GM13976 (cell line): ENCODE results near the gene SCGB1D1.

Experiments
- DNase-seq: peaks from one replicate; pipeline ENCODE4 v3.0.0; 2012; ENCODE audit warnings: low spot score
- in situ Hi-C: fragments of 300-500 bp; cut with MboI; formaldehyde crosslinking; loops from one replicate; pipeline ENCODE4 v1.12.0; 2022; ENCODE audit warnings: low sequenced_read_pairs, mixed read lengths, inconsistent platforms; ENCODE audit not compliant: unreplicated experiment
- TF ChIP-seq, protein P1 (sequence below): IDR thresholded peaks from 2 replicates; pipeline ENCODE4 v1.5.1; 2012; ENCODE audit warnings: borderline replicate concordance, mild to moderate bottlenecking; ENCODE audit not compliant: insufficient read depth; ENCODE audit errors: extremely low read depth, missing control alignments, control extremely low read depth

SCGB1D1 gene

GRCh38 chr11:62144641-62145255 is 45.3 kb upstream of the SCGB1D1 start:
- TF ChIP-seq, protein P1, sequence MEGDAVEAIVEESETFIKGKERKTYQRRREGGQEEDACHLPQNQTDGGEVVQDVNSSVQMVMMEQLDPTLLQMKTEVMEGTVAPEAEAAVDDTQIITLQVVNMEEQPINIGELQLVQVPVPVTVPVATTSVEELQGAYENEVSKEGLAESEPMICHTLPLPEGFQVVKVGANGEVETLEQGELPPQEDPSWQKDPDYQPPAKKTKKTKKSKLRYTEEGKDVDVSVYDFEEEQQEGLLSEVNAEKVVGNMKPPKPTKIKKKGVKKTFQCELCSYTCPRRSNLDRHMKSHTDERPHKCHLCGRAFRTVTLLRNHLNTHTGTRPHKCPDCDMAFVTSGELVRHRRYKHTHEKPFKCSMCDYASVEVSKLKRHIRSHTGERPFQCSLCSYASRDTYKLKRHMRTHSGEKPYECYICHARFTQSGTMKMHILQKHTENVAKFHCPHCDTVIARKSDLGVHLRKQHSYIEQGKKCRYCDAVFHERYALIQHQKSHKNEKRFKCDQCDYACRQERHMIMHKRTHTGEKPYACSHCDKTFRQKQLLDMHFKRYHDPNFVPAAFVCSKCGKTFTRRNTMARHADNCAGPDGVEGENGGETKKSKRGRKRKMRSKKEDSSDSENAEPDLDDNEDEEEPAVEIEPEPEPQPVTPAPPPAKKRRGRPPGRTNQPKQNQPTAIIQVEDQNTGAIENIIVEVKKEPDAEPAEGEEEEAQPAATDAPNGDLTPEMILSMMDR, result no peak
- no peak for DNase-seq

DNA sequence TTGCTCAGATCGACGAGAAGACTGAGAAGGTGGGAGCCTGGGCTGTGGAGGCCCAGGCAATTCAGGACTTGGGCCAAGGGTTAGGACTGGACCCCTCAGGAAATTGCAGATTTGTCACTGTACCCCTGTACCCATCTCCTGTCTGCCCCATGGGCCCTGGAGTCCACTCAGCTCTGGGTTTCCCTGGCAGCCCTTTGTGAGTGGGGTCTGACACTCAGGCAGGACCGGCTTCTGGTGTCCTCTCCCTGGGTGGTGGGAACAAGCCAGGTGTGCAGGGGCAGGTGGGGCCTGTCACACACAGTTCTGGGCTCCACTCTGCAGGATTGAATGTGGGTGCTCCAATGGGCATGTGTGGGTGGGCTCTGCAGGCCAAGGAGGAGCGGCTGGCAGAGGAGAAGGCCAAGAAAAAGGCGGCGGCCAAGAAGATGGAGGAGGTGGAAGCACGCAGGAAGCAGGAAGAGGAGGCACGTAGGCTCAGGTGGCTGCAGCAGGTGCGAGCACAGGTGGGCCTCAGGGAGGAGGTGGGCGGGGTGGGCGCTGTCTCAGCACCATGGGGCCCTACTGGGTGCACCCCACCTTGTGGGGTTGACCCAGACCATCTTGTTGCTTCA is 44.6 kb upstream of the SCGB1D1 start:
- TF ChIP-seq, protein P1, result no peak
- DNase-seq, result no peak
- in situ Hi-C loops, result no loop called here

More at GRCh38 chr11:62144641-62145255, 45.3 kb upstream of the SCGB1D1 start:
- in situ Hi-C loops, result no loop called here

GRCh38 chr11:62146476-62147200 is 43.4 kb upstream of the SCGB1D1 start:
- no peak for DNase-seq
- TF ChIP-seq, protein P1, result no peak
- in situ Hi-C loops, result no loop called here

GRCh38 chr11:62147545-62147944 is 42.5 kb upstream of the SCGB1D1 start:
- in situ Hi-C loops, result no loop called here
- DNase-seq, result no peak
- TF ChIP-seq, protein P1, result no peak

DNA sequence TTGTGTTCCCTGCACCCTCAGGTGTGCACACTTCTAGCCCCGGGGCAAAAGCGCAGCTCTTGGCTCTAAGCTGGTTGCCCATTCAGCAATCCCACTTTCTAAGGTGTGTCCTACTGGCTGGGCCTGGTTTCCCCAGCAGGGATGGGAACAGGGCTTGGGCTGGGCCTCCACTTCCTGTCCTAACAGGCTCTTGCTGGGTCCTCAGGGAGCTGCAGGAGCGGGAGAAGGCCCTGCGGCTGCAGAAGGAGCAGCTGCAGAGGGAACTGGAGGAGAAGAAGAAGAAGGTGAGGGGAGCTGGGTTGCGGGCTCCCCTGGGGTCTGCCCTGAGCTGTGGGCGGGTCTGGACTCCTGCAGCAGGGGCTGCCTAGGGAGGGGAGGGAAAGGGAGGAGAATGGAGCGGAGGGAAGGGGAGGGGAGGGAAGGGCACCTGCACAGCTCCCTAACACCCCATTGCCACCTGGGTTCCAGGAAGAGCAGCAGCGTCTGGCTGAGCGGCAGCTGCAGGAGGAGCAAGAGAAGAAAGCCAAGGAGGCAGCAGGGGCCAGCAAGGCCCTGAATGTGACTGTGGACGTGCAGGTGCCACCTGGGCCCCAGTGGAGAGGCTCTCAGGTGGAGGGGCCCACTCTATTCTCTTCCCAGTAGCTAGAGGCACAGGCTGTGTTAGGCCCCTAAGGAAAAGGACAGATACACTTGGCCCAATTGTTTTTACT is 41.6 kb upstream of the SCGB1D1 start:
- TF ChIP-seq, protein P1, result no peak
- no peak for DNase-seq

More for the DNA sequence above, 41.6 kb upstream of the SCGB1D1 start:
- in situ Hi-C loops, result no loop called here
